Cardiac muscle cell (in vitro differentiated cells and primary cell): ENCODE results near the gene TOX2. TPM values are rescaled to one million over a fixed set of nuclear protein-coding genes. Genes with fewer than 3 reads are reported as not detected.

Source experiments
- DNase-seq, 2 donors: peaks; one replicate each; pipeline versions ENCODE4 v3.0.0 to v3.0.0-alpha.2; 2010 to 2017; ENCODE audit warnings: low read depth in 1 of 2, low spot score in 1 of 2
- H3K27ac ChIP-seq: fragments of 200-600 bp; sonication (generic); 2 replicates; pipeline ENCODE4 v1.5.1; 2016
- H3K27me3 ChIP-seq: fragments of 200-600 bp; sonication (generic); 2 replicates; pipeline ENCODE4 v1.6.0; 2016; ENCODE audit warnings: control low read depth
- H3K36me3 ChIP-seq: fragments of 200-600 bp; sonication (generic); 2 replicates; pipeline ENCODE4 v1.5.1; 2016; ENCODE audit warnings: control low read depth
- H3K4me1 ChIP-seq: fragments of 200-600 bp; sonication (generic); 2 replicates; pipeline ENCODE4 v1.8.1; 2017; ENCODE audit warnings: low read depth, mild to moderate bottlenecking, mixed run types
- H3K4me3 ChIP-seq: fragments of 200-600 bp; sonication (generic); 2 replicates; pipeline ENCODE4 v1.5.1; 2016; ENCODE audit warnings: mild to moderate bottlenecking
- H3K9me3 ChIP-seq: fragments of 200-600 bp; sonication (generic); 2 replicates; pipeline ENCODE4 v1.5.1; 2017; ENCODE audit warnings: low read depth, mild to moderate bottlenecking, control low read depth
- polyA plus RNA-seq: library from polyadenylated mRNA; unstranded; fragments of >200 nt; fragmentation: Nextera tagmentation; extraction: Ambion mirVana; gene quantifications from 2 replicates; pipeline ENCODE4 v1.2.1, GENCODE V29; 2016
- total RNA-seq: library from RNA; depleted of rRNA; stranded (reverse); fragments of >200 nt; gene quantifications from 2 replicates; pipeline ENCODE4 v1.2.3, GENCODE V29; 2016
- TF ChIP-seq, protein P1 (sequence below): IDR thresholded peaks from 2 replicates; pipeline ENCODE4 v1.5.1; 2012; ENCODE audit warnings: low read depth, mild to moderate bottlenecking, low read length

TOX2 gene
- total and polyA plus RNA-seq, 2 experiments from 2014 or later = 0.09 to 0.32 TPM

DNA sequence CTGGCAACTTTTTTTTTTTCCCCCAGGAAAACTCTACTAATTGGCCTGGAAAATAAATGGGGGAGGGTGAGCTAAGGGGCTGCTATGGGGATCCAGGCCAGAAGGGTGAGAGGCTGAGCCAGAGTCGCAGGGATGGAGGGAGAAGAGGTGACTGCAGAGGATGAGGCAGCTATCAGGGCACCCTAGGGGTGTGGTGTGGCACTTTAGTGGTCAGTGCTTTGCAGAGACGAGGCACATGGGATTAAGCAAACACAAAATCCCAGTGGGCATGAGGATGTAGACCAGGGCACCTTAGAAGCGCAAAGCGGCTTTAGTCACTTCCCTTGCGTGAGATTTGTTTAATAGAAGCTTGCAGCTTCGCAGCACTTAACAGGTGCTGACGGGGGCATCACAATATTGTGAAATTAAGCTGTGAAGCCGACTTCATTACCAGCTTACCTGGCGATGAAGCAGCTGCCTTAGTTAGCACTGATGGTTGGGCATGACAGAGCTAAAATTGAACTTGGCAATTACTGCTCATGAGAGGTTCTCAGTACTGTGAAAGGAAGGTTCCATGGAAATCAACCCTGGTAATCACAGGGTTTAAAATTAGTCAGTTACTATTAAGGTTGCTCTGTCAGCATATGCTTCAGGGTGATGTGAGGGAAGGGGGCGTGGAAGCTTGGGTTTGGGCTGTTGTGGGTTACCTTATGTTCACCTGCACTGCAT, 26.0 kb downstream of the TOX2 start:
- Histone ChIP-seq H3K27ac (no peak overlapping the region), H3K4me3 (no peak overlapping the region), H3K9me3 (no peaks in the 10 kb centered on the region), H3K4me1 (no peaks in the 10 kb centered on the region), H3K27me3 (no peaks in the 10 kb centered on the region), H3K36me3 (no peaks in the 10 kb centered on the region)
- no peak for DNase-seq
- TF ChIP-seq, protein P1, sequence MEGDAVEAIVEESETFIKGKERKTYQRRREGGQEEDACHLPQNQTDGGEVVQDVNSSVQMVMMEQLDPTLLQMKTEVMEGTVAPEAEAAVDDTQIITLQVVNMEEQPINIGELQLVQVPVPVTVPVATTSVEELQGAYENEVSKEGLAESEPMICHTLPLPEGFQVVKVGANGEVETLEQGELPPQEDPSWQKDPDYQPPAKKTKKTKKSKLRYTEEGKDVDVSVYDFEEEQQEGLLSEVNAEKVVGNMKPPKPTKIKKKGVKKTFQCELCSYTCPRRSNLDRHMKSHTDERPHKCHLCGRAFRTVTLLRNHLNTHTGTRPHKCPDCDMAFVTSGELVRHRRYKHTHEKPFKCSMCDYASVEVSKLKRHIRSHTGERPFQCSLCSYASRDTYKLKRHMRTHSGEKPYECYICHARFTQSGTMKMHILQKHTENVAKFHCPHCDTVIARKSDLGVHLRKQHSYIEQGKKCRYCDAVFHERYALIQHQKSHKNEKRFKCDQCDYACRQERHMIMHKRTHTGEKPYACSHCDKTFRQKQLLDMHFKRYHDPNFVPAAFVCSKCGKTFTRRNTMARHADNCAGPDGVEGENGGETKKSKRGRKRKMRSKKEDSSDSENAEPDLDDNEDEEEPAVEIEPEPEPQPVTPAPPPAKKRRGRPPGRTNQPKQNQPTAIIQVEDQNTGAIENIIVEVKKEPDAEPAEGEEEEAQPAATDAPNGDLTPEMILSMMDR = no peak

DNA sequence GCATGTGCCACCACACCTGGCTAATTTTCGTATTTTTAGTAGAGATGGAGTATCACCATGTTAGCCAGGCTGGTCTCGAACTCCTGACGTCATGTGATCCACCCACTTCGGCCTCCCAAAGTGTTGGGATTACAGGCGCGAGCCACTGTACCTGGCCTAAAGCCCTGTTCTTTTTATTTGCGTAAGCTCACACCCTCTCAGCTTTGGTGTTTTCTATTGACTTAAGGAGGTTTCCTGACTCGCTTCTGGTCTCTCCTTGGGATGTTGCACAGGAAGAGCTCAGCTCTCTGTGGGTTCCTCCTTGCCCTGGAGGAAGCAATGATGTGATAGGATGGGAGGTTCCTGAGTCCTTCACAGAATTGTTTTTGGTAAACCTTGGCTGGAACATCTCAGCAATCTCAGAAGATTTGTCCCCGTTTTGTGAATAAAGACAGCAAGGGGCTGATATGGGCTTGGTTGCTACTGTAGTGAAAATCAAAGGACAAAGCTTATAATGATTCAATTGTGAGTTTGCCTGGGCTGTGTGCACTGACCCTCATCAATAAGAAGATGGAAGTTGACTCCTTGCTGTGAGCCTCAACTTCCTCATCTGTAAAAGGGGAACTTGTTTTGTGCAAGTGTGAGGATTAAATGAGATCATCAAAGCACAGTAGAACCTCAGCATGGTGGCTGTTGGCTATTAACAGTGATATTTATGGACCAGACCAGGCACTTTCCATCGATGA, 27.0 kb downstream of the TOX2 start:
- H3K9me3 ChIP-seq = no peaks in the 10 kb centered on the region
- TF ChIP-seq, protein P1 = no peak
- no peaks in the 10 kb centered on the region for H3K27me3 ChIP-seq
- H3K36me3 ChIP-seq = no peaks in the 10 kb centered on the region
- H3K27ac ChIP-seq = no peak overlapping the region
- no peak overlapping the region for H3K4me3 ChIP-seq
- H3K4me1 ChIP-seq = no peaks in the 10 kb centered on the region
- peak in 1 of 2 donors; percentile 82 for DNase-seq

DNA sequence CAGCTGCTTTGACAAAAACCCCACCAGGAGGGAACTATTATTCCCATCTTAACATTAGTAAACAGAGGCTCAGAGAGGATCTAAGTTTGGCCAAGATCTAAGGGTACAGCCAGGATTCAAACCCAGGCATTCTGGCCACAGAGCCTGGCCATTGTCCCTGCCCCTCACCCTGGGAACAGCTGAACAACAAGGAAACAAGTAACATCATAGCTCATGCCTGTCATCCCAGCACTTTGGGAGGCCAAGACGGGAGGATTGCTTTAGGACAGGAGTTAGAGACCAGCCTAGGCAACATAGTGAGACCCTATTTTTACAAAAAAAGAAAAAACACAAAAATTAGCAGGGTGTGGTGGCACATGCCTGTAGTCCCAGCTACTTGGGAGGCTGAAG, 27.5 kb downstream of the TOX2 start:
- H3K4me1 ChIP-seq = no peaks in the 10 kb centered on the region
- H3K36me3 ChIP-seq = no peaks in the 10 kb centered on the region
- H3K9me3 ChIP-seq = no peaks in the 10 kb centered on the region
- no peaks in the 10 kb centered on the region for H3K27me3 ChIP-seq
- H3K27ac ChIP-seq = no peak overlapping the region
- H3K4me3 ChIP-seq = no peak overlapping the region
- no peak for DNase-seq
- TF ChIP-seq, protein P1 = no peak

DNA sequence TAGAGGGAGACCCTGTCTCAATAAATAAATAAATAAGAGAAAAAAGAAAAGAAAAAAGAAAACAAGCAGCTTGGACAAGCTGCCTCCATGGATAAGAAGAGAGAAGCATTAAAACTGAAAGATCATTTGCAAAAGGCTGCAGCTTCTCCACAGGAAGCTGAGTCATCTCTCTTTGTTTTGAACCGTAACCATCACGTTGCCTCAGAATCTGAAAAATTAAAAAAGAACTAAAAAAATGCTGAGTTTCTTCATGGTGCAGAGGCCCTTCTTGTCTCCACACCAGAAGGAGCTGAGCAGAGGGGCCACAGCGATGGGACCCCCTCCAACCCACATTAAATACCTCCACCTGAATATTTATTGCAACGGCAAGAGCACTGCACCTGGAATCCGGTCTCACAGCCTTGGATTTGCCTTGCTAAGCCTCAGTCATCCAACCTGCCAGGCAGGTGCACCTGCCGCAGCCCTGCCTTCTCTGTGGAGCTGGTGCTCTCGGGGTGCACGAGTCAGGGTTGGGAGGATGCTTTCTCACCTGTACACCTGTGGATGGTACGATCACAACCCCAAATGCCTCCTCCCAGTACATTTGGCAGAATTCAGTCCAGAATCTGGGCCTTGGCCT, 28.1 kb downstream of the TOX2 start:
- Histone ChIP-seq H3K9me3 (no peaks in the 10 kb centered on the region), H3K27me3 (no peaks in the 10 kb centered on the region), H3K4me1 (no peaks in the 10 kb centered on the region), H3K4me3 (no peak overlapping the region), H3K36me3 (no peaks in the 10 kb centered on the region), H3K27ac (no peak overlapping the region)
- DNase-seq = peak in 1 of 2 donors; percentile 80
- TF ChIP-seq, protein P1 = no peak

DNA sequence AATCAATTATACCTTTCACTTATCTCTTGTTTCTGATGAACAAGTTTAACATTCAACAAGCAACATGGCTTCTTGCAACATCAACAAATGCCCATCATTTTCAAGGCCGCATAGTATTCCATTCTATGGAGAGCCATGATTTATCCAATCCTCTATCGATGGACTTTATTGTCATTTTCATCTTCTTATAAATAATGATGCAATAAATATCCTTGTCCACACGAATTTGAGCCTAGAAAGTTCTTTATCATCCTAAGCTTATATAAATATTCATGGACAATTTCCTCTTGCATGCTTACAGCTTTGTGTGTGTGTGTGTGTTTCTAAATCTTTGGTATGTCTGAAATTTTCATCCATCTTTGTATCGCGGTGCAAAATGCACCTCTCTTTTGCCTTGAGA, 29.1 kb downstream of the TOX2 start:
- TF ChIP-seq, protein P1 = no peak
- Histone ChIP-seq H3K4me3 (no peak overlapping the region), H3K4me1 (no peaks in the 10 kb centered on the region), H3K9me3 (no peaks in the 10 kb centered on the region), H3K27ac (no peak overlapping the region), H3K27me3 (no peaks in the 10 kb centered on the region), H3K36me3 (no peaks in the 10 kb centered on the region)
- no peak for DNase-seq
